Endothelial cell (in vitro differentiated cells): Measurements from ENCODE around the gene DAPL1. TPM values are rescaled to one million over a fixed set of nuclear protein-coding genes. Genes with fewer than 3 reads are reported as not detected.

Experiments
- DNase-seq: peaks from one replicate; pipeline ENCODE4 v3.0.0; 2021; ENCODE audit warnings: low spot score
- H3K27ac Mint-ChIP-seq: one replicate; pipeline ENCODE4 v1.8.0; 2021; ENCODE audit warnings: mixed read lengths, inconsistent platforms; ENCODE audit not compliant: unreplicated experiment
- H3K27me3 Mint-ChIP-seq: one replicate; pipeline ENCODE4 v1.8.0; 2021; ENCODE audit warnings: mild to moderate bottlenecking, moderate library complexity, mixed read lengths, inconsistent platforms; ENCODE audit not compliant: unreplicated experiment
- H3K36me3 Mint-ChIP-seq: one replicate; pipeline ENCODE4 v1.8.0; 2021; ENCODE audit warnings: mild to moderate bottlenecking, low read depth, mixed read lengths, inconsistent platforms; ENCODE audit not compliant: unreplicated experiment
- H3K4me1 Mint-ChIP-seq: one replicate; pipeline ENCODE4 v1.8.0; 2021; ENCODE audit warnings: mild to moderate bottlenecking, mixed read lengths, inconsistent platforms; ENCODE audit not compliant: unreplicated experiment
- H3K4me3 Mint-ChIP-seq: one replicate; pipeline ENCODE4 v1.8.0; 2021; ENCODE audit warnings: mild to moderate bottlenecking, mixed read lengths, inconsistent platforms; ENCODE audit not compliant: unreplicated experiment
- H3K9me3 Mint-ChIP-seq: one replicate; pipeline ENCODE4 v1.8.0; 2021; ENCODE audit warnings: mixed read lengths, inconsistent platforms; ENCODE audit not compliant: unreplicated experiment
- CTCF ChIP-seq: fragments of 200-600 bp; sonication (generic); IDR thresholded peaks from one replicate; pipeline ENCODE4 v1.5.0; 2021; ENCODE audit warnings: antibody characterized with exemption; ENCODE audit not compliant: unreplicated experiment
- total RNA-seq: library from RNA; stranded (reverse); fragmentation: NEBNext Ultra II Directional; extraction: Animal tissue kit (Norgen Biotek cat#: 25700); gene quantifications from one replicate; pipeline ENCODE4 v1.2.1, GENCODE V29; 2021; ENCODE audit not compliant: unreplicated experiment

The DAPL1 gene
- total RNA-seq, 1 donor from 2014 or later = not detected

- Mint-ChIP-seq H3K36me3 (no peaks in the 10 kb centered on the region), H3K27me3 (no peaks in the 10 kb centered on the region), H3K4me3 (no peak overlapping the region), H3K9me3 (no peaks in the 10 kb centered on the region), H3K27ac (no peak overlapping the region), H3K4me1 (no peaks in the 10 kb centered on the region)
- DNase-seq = no peak
- TF ChIP-seq CTCF = no peak
Measured at GRCh38 chr2:158772306-158773078, 22.6 kb upstream of the DAPL1 start.

GRCh38 chr2:158773121-158773520, 22.0 kb upstream of the DAPL1 start:
- no peaks in the 10 kb centered on the region for H3K9me3 Mint-ChIP-seq
- no peak overlapping the region for H3K4me3 Mint-ChIP-seq
- DNase-seq = no peak
- no peaks in the 10 kb centered on the region for H3K27me3 Mint-ChIP-seq
- H3K27ac Mint-ChIP-seq = no peak overlapping the region
- no peaks in the 10 kb centered on the region for H3K36me3 Mint-ChIP-seq
- peaks cover 3% of the 10 kb centered on the region for H3K4me1 Mint-ChIP-seq
- no peak for TF ChIP-seq CTCF

- Mint-ChIP-seq H3K4me3 (no peak overlapping the region), H3K4me1 (peaks cover 4% of the 10 kb centered on the region), H3K27ac (no peak overlapping the region), H3K27me3 (no peaks in the 10 kb centered on the region), H3K36me3 (no peaks in the 10 kb centered on the region), H3K9me3 (no peaks in the 10 kb centered on the region)
- no peak for TF ChIP-seq CTCF
- DNase-seq = no peak
Measured at GRCh38 chr2:158774681-158775080, 20.4 kb upstream of the DAPL1 start.

GRCh38 chr2:158775273-158776027, 19.7 kb upstream of the DAPL1 start:
- Mint-ChIP-seq H3K27me3 (no peaks in the 10 kb centered on the region), H3K27ac (no peak overlapping the region), H3K9me3 (no peaks in the 10 kb centered on the region), H3K4me3 (no peak overlapping the region), H3K4me1 (peaks cover 4% of the 10 kb centered on the region), H3K36me3 (no peaks in the 10 kb centered on the region)
- no peak for TF ChIP-seq CTCF
- no peak for DNase-seq

- Mint-ChIP-seq H3K4me3 (no peak overlapping the region), H3K27ac (no peak overlapping the region), H3K27me3 (no peaks in the 10 kb centered on the region), H3K9me3 (no peaks in the 10 kb centered on the region), H3K4me1 (peaks cover 6% of the 10 kb centered on the region), H3K36me3 (no peaks in the 10 kb centered on the region)
- DNase-seq = no peak
- TF ChIP-seq CTCF = no peak
Measured at GRCh38 chr2:158776231-158776630, 18.9 kb upstream of the DAPL1 start.
